ENCODE results near the gene CCSER1.

GRCh38 chr4:90441770-90442169 lies 314.6 kb downstream of the CCSER1 start:
- TF ChIP-seq CTCF (IDR thresholded peaks at IDR 0.05; ENCODE audit: borderline replicate concordance, extremely low read depth, low read length, poor library complexity, severe bottlenecking) (no peak), EZH2 (IDR thresholded peaks at IDR 0.05; ENCODE audit: borderline replicate concordance, low read depth, low read length, severe bottlenecking) (no peak)
